GM18502 (cell line): ENCODE measurements around the gene ROBO2.

Experiments used
- ATAC-seq: cut with Tn5 transposase; IDR thresholded peaks from one replicate; pipeline ENCODE4 v1.9.1; 2021; ENCODE audit warnings: mild to moderate bottlenecking; ENCODE audit not compliant: unreplicated experiment, poor library complexity

ROBO2 gene

GRCh38 chr3:77096966-77097890, 57.3 kb downstream of the ROBO2 start:
- ATAC-seq, result no peak

GRCh38 chr3:77102951-77103769, 63.3 kb downstream of the ROBO2 start:
- no peak for ATAC-seq

GRCh38 chr3:77122652-77123051, 82.8 kb downstream of the ROBO2 start:
- no peak for ATAC-seq

- ATAC-seq, result no peak
Observed at GRCh38 chr3:77125966-77126365, 86.1 kb downstream of the ROBO2 start.

- ATAC-seq, result no peak
Observed at GRCh38 chr3:77134769-77135168, 94.9 kb downstream of the ROBO2 start.

GRCh38 chr3:77137559-77137958, 97.7 kb downstream of the ROBO2 start:
- ATAC-seq, result no peak

- no peak for ATAC-seq
Observed at GRCh38 chr3:77139624-77140023, 99.7 kb downstream of the ROBO2 start.

- ATAC-seq, result no peak
Observed at GRCh38 chr3:77141423-77141822, 101.5 kb downstream of the ROBO2 start.

- no peak for ATAC-seq
Observed at GRCh38 chr3:77142578-77142977, 102.7 kb downstream of the ROBO2 start.

- ATAC-seq, result no peak
Observed at GRCh38 chr3:77146004-77146403, 106.1 kb downstream of the ROBO2 start.

- ATAC-seq, result no peak
Observed at GRCh38 chr3:77147836-77148578, 108.1 kb downstream of the ROBO2 start.

GRCh38 chr3:77149382-77149781, 109.5 kb downstream of the ROBO2 start:
- ATAC-seq, result no peak

- no peak for ATAC-seq
Observed at GRCh38 chr3:77150028-77150427, 110.1 kb downstream of the ROBO2 start.

GRCh38 chr3:77150759-77151158, 110.9 kb downstream of the ROBO2 start:
- ATAC-seq, result no peak

GRCh38 chr3:77158730-77159581, 119.1 kb downstream of the ROBO2 start:
- no peak for ATAC-seq

GRCh38 chr3:77160931-77161497, 121.1 kb downstream of the ROBO2 start:
- no peak for ATAC-seq

- no peak for ATAC-seq
Observed at GRCh38 chr3:77169823-77170222, 129.9 kb downstream of the ROBO2 start.

- no peak for ATAC-seq
Observed at GRCh38 chr3:77171026-77171425, 131.1 kb downstream of the ROBO2 start.

- ATAC-seq, result no peak
Observed at GRCh38 chr3:77179762-77180161, 139.9 kb downstream of the ROBO2 start.
